HEK293 (cell line): ENCODE data around the gene DCC.

Source experiments
- CTCF ChIA-PET: fragments of 350-600 bp; formaldehyde crosslinking; extraction: SDS; loops from one replicate; lab custom pipeline; 2021; ENCODE audit warnings: antibody characterized with exemption; lab: Yijun Ruan, JAX
- POLR2A ChIA-PET: fragments of 300-600 bp; formaldehyde crosslinking; extraction: SDS; loops from one replicate; lab custom pipeline; 2020; ENCODE audit warnings: antibody characterized with exemption, inconsistent platforms; lab: Yijun Ruan, JAX
- H3K27ac ChIP-seq: fragments of 200-500 bp; sonication (Bioruptor generic); 2 replicates; pipeline ENCODE4 v1.5.1; 2014; ENCODE audit warnings: low read depth, low read length, control low read depth, inconsistent platforms; ENCODE audit errors: extremely low read depth
- H3K36me3 ChIP-seq, 2 experiments: fragments of 200-500 bp in 1 of 2; sonication (Bioruptor generic) in 1 of 2; 1 replicate in 1 of 2; 2 replicates in 1 of 2; pipeline ENCODE4 v1.5.1; 2014 to 2017; ENCODE audit warnings: inconsistent platforms in 2 of 2, low read length in 2 of 2; ENCODE audit not compliant: control insufficient read depth in 2 of 2, insufficient read depth in 1 of 2
- H3K4me1 ChIP-seq: fragments of 200-500 bp; sonication (Bioruptor generic); 2 replicates; pipeline ENCODE4 v1.5.1; 2014; ENCODE audit warnings: mild to moderate bottlenecking, low read length, inconsistent platforms; ENCODE audit not compliant: control insufficient read depth, insufficient read depth
- H3K4me3 ChIP-seq: 2 replicates; pipeline ENCODE4 v1.5.1; 2011; ENCODE audit warnings: low read depth, mild to moderate bottlenecking, control low read depth, low read length, moderate library complexity
- H3K9me3 ChIP-seq: fragments of 200-500 bp; sonication (Bioruptor generic); 2 replicates; pipeline ENCODE4 v1.5.1; 2014; ENCODE audit warnings: low read depth, low read length, inconsistent platforms; ENCODE audit not compliant: control insufficient read depth, insufficient read depth
- EGR2 ChIP-seq: fragments of 450-650 bp; formaldehyde crosslinking; IDR thresholded peaks from 2 replicates; pipeline ENCODE4 v1.5.1; 2016; ENCODE audit warnings: low read depth, missing biosample characterization, missing genetic modification characterization
- GLIS2 ChIP-seq: fragments of 450-650 bp; formaldehyde crosslinking; IDR thresholded peaks from 2 replicates; pipeline ENCODE4 v1.5.1; 2016; ENCODE audit warnings: missing biosample characterization, missing genetic modification characterization
- HOXA7 ChIP-seq: sonication (generic); formaldehyde crosslinking; IDR thresholded peaks from 2 replicates; pipeline ENCODE4 v1.8.1; 2022; ENCODE audit warnings: missing genetic modification reagents, borderline replicate concordance
- REPIN1 ChIP-seq: fragments of 450-650 bp; formaldehyde crosslinking; IDR thresholded peaks from 2 replicates; pipeline ENCODE4 v1.5.1; 2017; ENCODE audit warnings: missing biosample characterization, missing genetic modification characterization, low read depth
- SCRT2 ChIP-seq: fragments of 450-650 bp; formaldehyde crosslinking; IDR thresholded peaks from 2 replicates; pipeline ENCODE4 v1.5.1; 2016; ENCODE audit warnings: missing biosample characterization, missing genetic modification characterization
- YY1 ChIP-seq: fragments of 450-650 bp; formaldehyde crosslinking; IDR thresholded peaks from 2 replicates; pipeline ENCODE4 v1.5.1; 2018; ENCODE audit warnings: missing biosample characterization, missing genetic modification characterization
- ZBTB21 ChIP-seq: fragments of 450-650 bp; formaldehyde crosslinking; IDR thresholded peaks from 2 replicates; pipeline ENCODE4 v1.5.1; 2017; ENCODE audit warnings: missing biosample characterization, missing genetic modification characterization
- ZFP3 ChIP-seq: fragments of 450-650 bp; formaldehyde crosslinking; IDR thresholded peaks from 2 replicates; pipeline ENCODE4 v1.5.1; 2016; ENCODE audit warnings: low read depth, missing biosample characterization, missing genetic modification characterization
- ZNF10 ChIP-seq: fragments of 450-650 bp; formaldehyde crosslinking; IDR thresholded peaks from 2 replicates; pipeline ENCODE4 v1.5.1; 2017; ENCODE audit warnings: missing biosample characterization, missing genetic modification characterization
- ZNF112 ChIP-seq: fragments of 450-650 bp; formaldehyde crosslinking; IDR thresholded peaks from 2 replicates; pipeline ENCODE4 v1.5.0; 2017; ENCODE audit warnings: missing biosample characterization, missing genetic modification characterization
- ZNF114 ChIP-seq: fragments of 450-650 bp; formaldehyde crosslinking; IDR thresholded peaks from 2 replicates; pipeline ENCODE4 v1.5.0; 2017; ENCODE audit warnings: missing biosample characterization, missing genetic modification characterization
- ZNF140 ChIP-seq: fragments of 450-650 bp; formaldehyde crosslinking; IDR thresholded peaks from 2 replicates; pipeline ENCODE4 v1.5.1; 2016; ENCODE audit warnings: missing biosample characterization, missing genetic modification characterization
- ZNF214 ChIP-seq: fragments of 450-650 bp; formaldehyde crosslinking; IDR thresholded peaks from 2 replicates; pipeline ENCODE4 v1.5.1; 2017; ENCODE audit warnings: missing biosample characterization, mild to moderate bottlenecking, missing genetic modification characterization, borderline replicate concordance
- ZNF23 ChIP-seq: fragments of 450-650 bp; formaldehyde crosslinking; IDR thresholded peaks from 2 replicates; pipeline ENCODE4 v1.5.1; 2016; ENCODE audit warnings: missing biosample characterization, missing genetic modification characterization, borderline replicate concordance
- ZNF266 ChIP-seq: fragments of 450-650 bp; formaldehyde crosslinking; IDR thresholded peaks from 2 replicates; pipeline ENCODE4 v1.5.1; 2016; ENCODE audit warnings: missing biosample characterization, missing genetic modification characterization, low read depth
- ZNF280D ChIP-seq: fragments of 450-650 bp; formaldehyde crosslinking; IDR thresholded peaks from 2 replicates; pipeline ENCODE4 v1.5.1; 2016; ENCODE audit warnings: missing biosample characterization, missing genetic modification characterization
- ZNF37A ChIP-seq: fragments of 450-650 bp; IDR thresholded peaks from 2 replicates; pipeline ENCODE4 v1.5.1; 2018; ENCODE audit warnings: missing biosample characterization, missing genetic modification characterization
- ZNF391 ChIP-seq: fragments of 450-650 bp; formaldehyde crosslinking; IDR thresholded peaks from 2 replicates; pipeline ENCODE4 v1.5.1; 2016; ENCODE audit warnings: low read depth, missing biosample characterization, missing genetic modification characterization, borderline replicate concordance
- ZNF394 ChIP-seq: fragments of 450-650 bp; formaldehyde crosslinking; IDR thresholded peaks from 2 replicates; pipeline ENCODE4 v1.5.1; 2016; ENCODE audit warnings: missing biosample characterization, missing genetic modification characterization, mild to moderate bottlenecking, moderate library complexity, borderline replicate concordance
- ZNF404 ChIP-seq: fragments of 450-650 bp; formaldehyde crosslinking; IDR thresholded peaks from 2 replicates; pipeline ENCODE4 v1.5.1; 2017; ENCODE audit warnings: missing biosample characterization, missing genetic modification characterization
- ZNF501 ChIP-seq: fragments of 450-650 bp; formaldehyde crosslinking; IDR thresholded peaks from 2 replicates; pipeline ENCODE4 v1.5.1; 2016; ENCODE audit warnings: missing biosample characterization, missing genetic modification characterization
- ZNF514 ChIP-seq: fragments of 450-650 bp; formaldehyde crosslinking; IDR thresholded peaks from 2 replicates; pipeline ENCODE4 v1.5.1; 2016; ENCODE audit warnings: missing biosample characterization, missing genetic modification characterization
- ZNF558 ChIP-seq: fragments of 450-650 bp; formaldehyde crosslinking; IDR thresholded peaks from 2 replicates; pipeline ENCODE4 v1.5.1; 2016; ENCODE audit warnings: missing biosample characterization, missing genetic modification characterization
- ZNF623 ChIP-seq: fragments of 450-650 bp; formaldehyde crosslinking; IDR thresholded peaks from 2 replicates; pipeline ENCODE4 v1.5.1; 2016; ENCODE audit warnings: missing biosample characterization, missing genetic modification characterization
- ZNF776 ChIP-seq: fragments of 450-650 bp; formaldehyde crosslinking; IDR thresholded peaks from 2 replicates; pipeline ENCODE4 v1.5.0; 2017; ENCODE audit warnings: missing biosample characterization, missing genetic modification characterization, borderline replicate concordance
- TF ChIP-seq, protein P1 (sequence below): fragments of 450-650 bp; formaldehyde crosslinking; IDR thresholded peaks from 2 replicates; pipeline ENCODE4 v1.5.1; 2016; ENCODE audit warnings: missing biosample characterization, missing genetic modification characterization
- TF ChIP-seq, protein P2 (sequence below): fragments of 450-650 bp; formaldehyde crosslinking; IDR thresholded peaks from 2 replicates; pipeline ENCODE4 v1.5.1; 2017; ENCODE audit warnings: missing biosample characterization, missing genetic modification characterization

DCC gene

DNA sequence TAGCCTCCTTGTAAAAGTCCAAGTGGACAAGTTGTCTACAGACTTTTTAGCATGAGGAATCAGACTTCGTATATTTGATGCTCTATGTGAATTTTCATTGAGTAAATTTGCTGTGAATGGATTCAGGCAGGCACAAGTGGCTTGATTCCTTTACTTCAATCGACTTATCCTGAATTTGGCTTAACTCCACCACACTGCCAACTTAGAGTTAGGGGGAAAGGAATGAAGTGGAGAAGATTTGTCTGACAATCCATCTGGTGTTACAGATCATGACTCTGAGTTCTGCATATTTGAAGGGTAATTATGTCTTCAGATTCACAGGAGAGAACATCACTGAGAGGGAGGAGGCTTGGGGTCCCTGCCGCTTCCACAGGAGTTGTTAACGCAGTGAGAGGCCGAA, 829.3 kb downstream of the DCC start:
- CTCF ChIA-PET = no interaction called here
- H3K9me3 ChIP-seq = no peaks in the 10 kb centered on the region
- TF ChIP-seq ZNF514 (no peak), ZNF140 (tag by site-specific recombination) (no peak), ZNF214 (no peak), ZNF114 (tag by site-specific recombination) (no peak), ZNF280D (no peak), ZNF404 (tag by site-specific recombination) (no peak), YY1 (tag by site-specific recombination) (no peak), SCRT2 (tag by site-specific recombination) (no peak), EGR2 (tag by site-specific recombination) (no peak), ZNF558 (tag by site-specific recombination) (no peak), ZNF776 (no peak), ZNF37A (tag by site-specific recombination) (no peak)
- TF ChIP-seq, protein P1, sequence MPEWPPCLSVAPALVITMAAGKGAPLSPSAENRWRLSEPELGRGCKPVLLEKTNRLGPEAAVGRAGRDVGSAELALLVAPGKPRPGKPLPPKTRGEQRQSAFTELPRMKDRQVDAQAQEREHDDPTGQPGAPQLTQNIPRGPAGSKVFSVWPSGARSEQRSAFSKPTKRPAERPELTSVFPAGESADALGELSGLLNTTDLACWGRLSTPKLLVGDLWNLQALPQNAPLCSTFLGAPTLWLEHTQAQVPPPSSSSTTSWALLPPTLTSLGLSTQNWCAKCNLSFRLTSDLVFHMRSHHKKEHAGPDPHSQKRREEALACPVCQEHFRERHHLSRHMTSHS (tag by site-specific recombination) = no peak
- TF ChIP-seq, all 188 proteins: peak for 0
- Histone ChIP-seq H3K27ac (no peak overlapping the region), H3K4me1 (no peaks in the 10 kb centered on the region), H3K36me3 (no peaks in the 10 kb centered on the region), H3K4me3 (no peak overlapping the region)
- POLR2A ChIA-PET = no interaction called here

- ChIA-PET CTCF (no interaction called here), POLR2A (no interaction called here)
- Histone ChIP-seq H3K4me1 (no peaks in the 10 kb centered on the region), H3K4me3 (no peak overlapping the region), H3K36me3 (no peaks in the 10 kb centered on the region), H3K9me3 (no peaks in the 10 kb centered on the region), H3K27ac (no peak overlapping the region)
- no peak for TF ChIP-seq ZNF266 (tag by site-specific recombination)
- TF ChIP-seq ZBTB21 (tag by site-specific recombination) = no peak
- TF ChIP-seq ZNF10 (tag by site-specific recombination) = no peak
- TF ChIP-seq ZNF112 = no peak
- no peak for TF ChIP-seq ZNF391 (tag by site-specific recombination)
- TF ChIP-seq ZNF776 = no peak
- TF ChIP-seq HOXA7 (CRISPR knock-in tag) = no peak
Observed at GRCh38 chr18:53191634-53192033, 851.6 kb downstream of the DCC start.

DNA sequence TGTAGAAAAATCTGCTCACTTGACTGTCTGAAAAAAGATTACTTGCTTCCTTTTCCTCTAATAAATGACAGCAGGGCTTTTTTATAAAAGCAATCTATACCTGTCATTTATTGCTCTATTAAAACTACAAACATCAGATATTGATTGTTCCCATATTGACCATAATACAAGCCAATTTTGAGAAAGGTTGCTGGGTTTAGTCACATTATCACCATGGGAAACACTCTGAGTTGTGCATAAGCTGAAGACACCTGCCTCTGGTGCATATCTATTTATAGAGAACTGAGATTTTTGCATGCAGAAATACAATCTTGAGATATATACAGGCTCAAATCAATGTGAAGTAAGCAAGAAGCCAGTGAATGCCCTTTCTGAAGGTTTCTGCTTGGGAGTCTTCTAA, 853.9 kb downstream of the DCC start:
- H3K4me1 ChIP-seq = no peaks in the 10 kb centered on the region
- POLR2A ChIA-PET = no interaction called here
- CTCF ChIA-PET = no interaction called here
- H3K9me3 ChIP-seq = no peaks in the 10 kb centered on the region
- H3K36me3 ChIP-seq = no peaks in the 10 kb centered on the region
- no peak overlapping the region for H3K4me3 ChIP-seq
- H3K27ac ChIP-seq = no peak overlapping the region
- TF ChIP-seq ZNF23 (tag by site-specific recombination) (no peak), ZNF501 (tag by site-specific recombination) (no peak), REPIN1 (no peak), ZNF623 (tag by site-specific recombination) (no peak), ZFP3 (no peak), GLIS2 (tag by site-specific recombination) (no peak), ZNF394 (tag by site-specific recombination) (no peak), ZNF391 (tag by site-specific recombination) (no peak)
- TF ChIP-seq, protein P2, sequence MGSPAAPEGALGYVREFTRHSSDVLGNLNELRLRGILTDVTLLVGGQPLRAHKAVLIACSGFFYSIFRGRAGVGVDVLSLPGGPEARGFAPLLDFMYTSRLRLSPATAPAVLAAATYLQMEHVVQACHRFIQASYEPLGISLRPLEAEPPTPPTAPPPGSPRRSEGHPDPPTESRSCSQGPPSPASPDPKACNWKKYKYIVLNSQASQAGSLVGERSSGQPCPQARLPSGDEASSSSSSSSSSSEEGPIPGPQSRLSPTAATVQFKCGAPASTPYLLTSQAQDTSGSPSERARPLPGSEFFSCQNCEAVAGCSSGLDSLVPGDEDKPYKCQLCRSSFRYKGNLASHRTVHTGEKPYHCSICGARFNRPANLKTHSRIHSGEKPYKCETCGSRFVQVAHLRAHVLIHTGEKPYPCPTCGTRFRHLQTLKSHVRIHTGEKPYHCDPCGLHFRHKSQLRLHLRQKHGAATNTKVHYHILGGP (tag by site-specific recombination) = no peak
